GM19239 (cell line): ENCODE measurements around the gene METTL17.

Experiments used
- DNase-seq: peaks from one replicate; pipeline ENCODE4 v3.0.0; 2011; ENCODE audit warnings: low spot score; ENCODE audit not compliant: insufficient read length
- FAIRE-seq: peaks from 2 replicates; lab custom pipeline; 2011; peaks lifted over from hg19 to GRCh38; lab: Jason Lieb, UNC

Gene METTL17

DNA sequence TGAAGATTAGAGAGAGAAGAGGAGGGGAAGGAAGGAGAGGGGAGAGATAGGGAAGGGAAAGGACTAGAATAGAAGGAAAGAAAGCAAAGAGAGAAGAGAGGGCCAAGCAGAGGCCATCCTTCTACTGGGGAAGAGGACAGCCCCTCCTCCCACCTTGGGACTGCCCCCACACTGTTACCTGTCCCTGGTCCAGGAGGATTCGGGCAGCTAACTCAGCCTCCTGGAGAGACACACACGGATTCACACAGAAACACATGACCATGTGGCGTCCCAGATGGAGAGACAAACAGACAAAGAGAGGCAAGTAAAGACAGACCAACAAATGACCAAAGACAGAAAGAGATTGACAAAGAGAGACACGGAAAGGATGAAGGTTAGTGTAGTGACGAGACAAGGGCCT is 32.9 kb downstream of the METTL17 start:
- no peak for FAIRE-seq
- DNase-seq, result no peak

DNA sequence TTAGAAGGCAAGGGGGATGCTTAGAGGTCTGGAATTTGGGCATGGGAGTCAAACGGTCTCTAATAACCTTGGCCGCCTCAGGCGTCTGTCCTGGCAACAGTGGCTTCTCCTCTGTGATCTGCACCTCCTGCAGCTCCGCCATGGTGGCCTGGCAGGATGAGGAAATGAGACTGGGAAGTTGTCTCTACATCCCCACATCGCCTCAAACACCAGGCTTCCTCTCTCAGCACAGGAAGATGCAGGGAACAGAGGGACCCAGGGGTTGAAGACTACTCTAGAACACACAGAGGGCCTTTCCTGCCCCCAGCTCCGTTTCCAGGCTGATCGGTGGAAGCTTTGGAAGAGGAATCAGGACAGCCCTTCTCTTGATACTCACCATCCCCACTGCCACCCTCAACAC is 33.4 kb downstream of the METTL17 start:
- DNase-seq (no peak), FAIRE-seq (no peak)

DNA sequence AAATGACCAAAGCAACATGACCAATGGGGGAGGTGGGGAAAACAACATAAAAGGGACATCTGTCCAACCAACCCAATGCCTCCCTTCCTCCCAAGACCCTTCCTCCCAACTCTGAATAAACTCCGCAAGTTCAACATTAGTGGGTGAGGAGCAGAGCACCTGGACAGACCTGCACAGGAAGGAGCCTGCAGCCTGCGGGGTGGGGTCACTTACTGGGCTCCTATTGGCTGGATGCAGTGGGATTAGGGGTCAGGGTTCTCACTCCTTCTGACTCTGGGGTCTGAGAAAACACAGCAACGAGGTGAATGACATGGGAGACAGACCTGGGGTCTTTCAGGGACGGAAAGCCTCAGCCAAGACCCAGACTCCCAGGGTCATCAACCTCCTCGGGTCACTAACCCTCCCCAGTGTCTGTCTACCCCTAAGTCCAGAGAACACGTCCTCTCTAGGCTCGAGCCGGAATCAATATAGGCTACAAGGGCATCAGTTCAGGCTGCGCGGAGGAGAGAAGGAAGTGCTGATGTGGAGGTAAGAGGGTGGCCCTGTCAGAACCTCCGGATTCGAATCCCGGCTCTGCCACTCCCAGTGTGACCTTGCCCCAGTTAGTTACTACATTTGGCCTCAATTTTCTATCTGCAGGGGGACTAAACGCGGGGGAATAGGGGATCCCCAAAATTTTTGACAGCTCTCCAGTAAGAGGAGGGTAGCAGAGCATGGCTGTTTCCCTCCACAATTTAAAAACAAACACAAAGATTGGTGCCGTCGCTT is 34.2 kb downstream of the METTL17 start:
- FAIRE-seq (no peak), DNase-seq (no peak)

DNA sequence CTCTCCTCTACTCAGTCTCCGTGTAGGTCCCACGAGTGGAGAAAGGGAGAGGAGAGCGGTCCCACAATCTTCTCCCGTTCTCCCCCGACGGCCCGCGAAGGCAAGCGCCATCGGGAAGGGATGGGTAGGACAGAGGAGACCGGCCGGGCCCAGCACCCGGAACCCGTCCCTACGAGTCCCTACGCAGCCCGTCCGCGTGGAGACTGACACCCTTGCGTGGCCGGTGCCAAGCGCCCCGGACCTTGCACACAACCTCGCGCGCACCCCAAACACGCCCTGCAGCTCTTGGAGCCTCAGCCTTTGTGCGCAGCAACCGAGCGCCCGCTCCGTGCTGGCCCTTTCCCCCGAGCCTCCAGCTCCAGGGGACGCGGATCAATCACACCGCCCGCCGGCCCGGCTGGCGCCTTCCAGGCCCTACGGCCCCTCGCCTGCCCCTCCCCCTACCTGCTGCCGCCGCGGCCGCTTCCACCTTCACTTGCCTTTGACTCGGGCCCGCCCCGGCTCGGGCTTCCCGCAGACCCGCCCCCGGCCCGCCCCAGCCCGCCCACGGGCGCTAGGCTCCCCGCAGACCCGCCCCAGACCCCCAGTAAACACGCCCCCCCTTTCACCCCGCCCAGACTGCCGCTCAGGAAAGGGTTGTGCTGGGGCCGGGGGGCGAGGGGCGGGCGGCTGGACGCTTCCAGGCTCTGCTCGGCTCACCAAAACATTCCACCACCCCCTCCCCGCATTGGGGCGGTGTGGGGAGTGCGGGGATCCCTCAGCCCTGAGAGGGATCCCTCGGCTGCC is 35.0 kb downstream of the METTL17 start, which contains the start of gene NDRG2:
Gene NDRG2 (minus strand): TSS at position 477 of the 786 bp plus-strand sequence. CDS start 1,746 bp downstream, outside the sequence.
- DNase-seq (no peak), FAIRE-seq (no peak)

DNA sequence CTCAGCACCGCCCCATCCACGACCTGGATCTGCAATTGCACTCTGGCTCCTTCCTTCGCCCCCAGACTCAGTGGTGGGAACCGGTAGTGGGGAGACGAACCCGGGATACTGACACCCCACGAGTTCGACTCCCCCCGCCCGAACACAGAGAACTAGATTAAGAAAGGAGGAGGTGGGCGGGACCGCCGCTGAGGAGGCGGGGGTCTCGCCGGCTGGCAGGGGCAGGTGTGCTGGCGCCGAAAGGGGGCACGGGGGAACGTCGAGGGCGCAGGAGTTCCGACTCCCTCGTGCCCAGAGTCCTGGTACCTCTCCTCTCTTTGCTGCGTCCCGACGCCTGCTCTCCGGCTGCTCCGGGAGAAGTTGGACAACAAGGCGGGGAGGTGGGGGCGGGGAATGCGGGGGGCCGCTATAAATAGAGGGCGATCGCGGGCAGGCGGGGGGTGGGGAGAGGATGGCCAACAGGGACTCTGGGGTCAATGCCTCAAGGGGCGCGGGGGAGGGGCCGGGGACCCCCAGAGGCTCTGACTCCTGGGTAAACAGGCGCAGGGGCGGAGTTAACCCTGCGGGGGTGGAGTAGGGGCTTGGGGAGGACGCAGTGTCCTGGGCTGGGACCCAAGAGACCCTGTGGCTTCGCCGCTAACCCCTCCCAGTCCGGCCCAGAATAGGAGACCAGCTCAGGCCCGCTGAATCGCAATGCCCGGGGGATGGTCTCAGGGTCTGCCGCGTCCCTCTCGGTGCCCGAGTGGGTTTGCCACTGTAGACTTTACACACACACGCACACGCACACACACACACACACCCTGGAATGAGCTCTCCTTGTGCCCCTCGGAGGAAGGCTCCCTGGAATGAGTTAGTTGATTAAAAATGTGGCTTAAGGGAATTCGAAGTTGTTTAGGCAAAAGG is 35.8 kb downstream of the METTL17 start:
- no peak for FAIRE-seq
- no peak for DNase-seq

DNA sequence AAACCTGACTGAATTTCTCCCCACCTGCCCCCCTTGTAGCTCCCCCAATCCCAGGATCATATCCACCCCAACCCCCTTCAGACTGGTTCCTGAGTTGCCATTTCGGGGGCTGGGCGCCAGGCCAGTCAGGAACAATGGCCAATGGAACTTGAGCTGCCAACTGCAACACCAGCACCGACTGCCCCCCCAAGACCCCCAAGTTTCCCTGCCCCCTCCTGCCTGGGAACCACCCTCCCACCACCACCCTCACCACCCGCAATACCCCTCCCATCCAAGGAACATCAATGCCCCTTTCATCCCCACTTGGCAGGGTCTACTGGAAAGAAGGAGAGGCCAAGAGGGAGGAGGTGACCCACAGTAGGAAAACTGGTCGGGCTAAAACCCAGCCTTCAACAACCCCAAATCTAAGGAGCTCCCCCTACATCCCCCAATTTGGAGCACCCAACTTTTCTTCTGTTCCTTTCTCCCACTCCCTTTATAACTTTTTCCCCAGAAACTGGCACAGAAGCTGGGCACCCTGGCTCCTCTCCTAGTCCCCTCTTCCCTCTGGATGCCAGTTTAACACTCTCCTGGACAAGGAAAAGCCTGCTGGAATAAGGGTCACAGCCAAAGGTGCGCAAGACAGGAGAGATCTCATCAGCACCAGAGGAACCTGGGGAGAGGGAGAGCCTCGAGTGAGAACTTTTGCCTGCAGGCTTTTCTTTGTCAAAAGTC is 36.7 kb downstream of the METTL17 start:
- DNase-seq (no peak), FAIRE-seq (no peak)

DNA sequence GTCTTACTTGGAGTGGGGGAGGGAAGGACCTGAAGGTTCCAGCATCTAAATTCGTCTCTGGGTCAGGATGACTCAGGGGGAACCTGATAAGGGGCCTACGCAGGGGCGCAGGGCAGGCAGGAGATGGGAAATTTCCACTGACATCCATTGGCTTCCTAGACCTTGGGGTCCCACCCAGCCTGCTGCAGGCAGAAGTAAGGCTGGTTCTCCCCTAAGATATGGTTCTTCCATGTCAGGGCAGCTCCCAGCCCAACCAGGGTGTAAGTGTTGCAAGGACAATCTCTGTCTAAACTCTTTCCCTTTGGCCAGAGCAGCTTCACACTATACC is 37.2 kb downstream of the METTL17 start:
- no peak for FAIRE-seq

DNA sequence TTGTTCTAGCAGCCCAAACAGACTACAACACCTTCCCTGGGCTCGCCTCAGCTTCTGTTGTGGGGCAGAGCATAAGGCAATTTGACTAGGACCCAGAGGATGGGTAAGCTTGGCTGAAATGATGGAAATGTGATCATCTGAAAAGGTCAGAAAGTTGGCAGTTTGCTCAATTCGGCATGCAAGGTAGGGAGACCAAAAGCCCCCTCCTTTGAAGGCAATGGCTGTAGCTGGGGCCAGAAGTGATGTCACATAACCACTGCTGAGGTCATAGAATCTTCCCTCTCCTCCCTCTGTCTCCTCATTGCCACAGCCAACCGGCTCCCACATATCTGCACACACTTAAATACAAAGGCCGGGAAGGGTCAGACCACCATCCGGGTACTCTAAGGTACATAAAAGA is 40.1 kb downstream of the METTL17 start, which contains the start of gene TPPP2:
Gene TPPP2 (plus strand): TSS at position 301 of the 400 bp plus-strand sequence. CDS start 365 bp downstream, outside the sequence.
- DNase-seq, result no peak
- no peak for FAIRE-seq

More for the DNA sequence above, 37.2 kb downstream of the METTL17 start:
- no peak for DNase-seq

DNA sequence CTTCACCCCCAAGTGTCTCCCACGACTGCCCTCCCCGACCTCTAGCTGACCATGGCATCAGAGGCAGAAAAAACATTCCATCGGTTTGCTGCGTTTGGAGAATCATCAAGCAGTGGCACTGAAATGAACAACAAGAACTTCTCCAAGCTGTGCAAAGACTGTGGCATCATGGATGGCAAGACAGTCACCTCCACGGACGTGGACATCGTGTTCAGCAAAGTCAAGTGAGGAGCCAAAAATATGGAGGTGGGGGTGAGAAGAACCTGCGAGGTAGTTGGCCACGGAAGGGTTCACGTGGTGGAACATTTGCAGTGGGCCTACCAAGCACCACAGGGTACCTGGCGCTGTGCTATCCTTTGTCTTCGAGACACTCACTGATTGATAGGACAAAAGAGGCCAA is 40.8 kb downstream of the METTL17 start:
- FAIRE-seq, result no peak
- no peak for DNase-seq

DNA sequence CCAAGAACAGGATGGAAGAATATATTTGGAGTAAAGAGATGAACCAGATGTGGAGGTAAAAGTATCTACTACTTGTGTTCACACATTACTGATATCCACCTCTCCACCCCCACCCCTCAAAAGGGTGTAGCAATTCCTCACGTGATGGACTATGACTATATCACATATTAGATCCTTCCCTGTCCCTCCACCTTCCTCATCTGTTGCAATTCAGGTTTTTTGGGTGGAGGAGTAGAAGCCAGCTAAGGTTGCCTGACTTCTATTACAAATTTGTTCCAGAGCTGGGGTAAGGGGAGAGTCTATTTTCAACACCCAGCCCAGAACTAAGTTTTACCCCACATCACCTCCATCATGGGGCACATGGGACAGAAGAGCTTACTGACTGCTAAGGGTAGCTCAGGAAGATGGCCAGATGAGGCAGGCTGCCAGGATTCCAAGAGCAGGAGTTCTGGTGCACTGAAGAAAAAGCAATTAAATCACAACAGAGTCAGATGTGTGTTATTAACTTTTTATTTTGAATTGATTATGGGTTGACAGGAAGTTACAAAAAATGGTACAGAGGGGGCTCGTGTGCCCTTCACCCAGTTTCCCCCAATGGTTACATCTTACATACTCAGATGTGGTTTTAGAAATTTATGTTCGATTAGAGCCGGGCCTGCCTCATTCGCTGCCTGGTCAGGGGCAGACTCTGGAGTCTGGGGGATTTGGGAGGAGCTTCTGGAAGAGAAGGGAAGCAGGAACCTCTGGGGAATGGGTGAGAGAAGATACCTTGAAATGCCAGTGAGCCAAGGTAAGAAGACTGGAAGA is 42.7 kb downstream of the METTL17 start:
- FAIRE-seq (no peak), DNase-seq (no peak)

DNA sequence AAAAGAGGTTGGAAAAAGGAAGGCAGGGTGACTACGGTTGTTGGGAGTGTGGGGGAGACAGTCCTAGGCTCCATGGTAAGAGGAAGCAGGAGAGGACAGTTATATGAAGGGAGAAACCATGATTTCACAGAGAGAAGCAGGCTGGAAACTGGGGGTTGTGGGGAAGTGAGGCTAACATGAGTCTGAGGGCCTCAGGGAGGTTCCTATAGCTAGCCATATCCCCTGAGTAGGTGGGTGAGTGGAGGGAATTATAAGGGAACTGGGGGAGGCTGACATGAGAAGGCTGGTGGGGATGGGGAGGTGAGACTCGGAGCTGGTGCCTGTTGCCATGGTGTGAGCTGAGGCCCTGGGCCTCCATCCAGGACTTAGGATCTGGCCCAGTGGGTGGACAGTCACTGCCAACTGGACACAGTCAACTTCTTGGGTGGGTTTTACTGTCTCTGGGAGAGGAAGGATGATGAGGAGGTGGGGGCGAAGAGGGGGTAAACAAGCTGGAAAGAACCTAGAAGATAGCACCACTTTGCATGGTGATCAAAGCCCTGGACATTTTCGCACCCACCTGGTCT is 43.4 kb downstream of the METTL17 start:
- FAIRE-seq (no peak), DNase-seq (no peak)

DNA sequence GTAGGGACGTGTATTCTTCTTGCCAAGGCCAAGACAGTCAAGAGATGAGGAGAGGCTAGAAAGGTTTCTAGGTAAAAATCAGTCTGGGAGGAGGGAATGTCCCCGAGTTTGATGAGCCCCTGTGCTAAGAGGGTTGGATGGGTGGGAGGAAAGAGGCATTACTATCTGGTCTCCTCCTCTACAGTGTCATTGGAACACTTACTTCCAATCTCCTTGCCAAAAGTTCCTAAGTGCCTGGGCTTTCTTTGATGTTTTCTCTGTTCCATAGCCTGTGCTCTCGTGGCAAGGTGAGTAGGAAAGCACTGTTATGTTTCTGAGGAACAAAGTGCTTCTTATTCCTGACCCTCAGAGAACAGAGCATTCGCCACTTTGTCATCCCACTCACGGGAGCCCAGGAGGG is 44.9 kb downstream of the METTL17 start, which contains the start of gene RNASE13:
Gene RNASE13 (minus strand): TSS at position 101 of the 400 bp plus-strand sequence. CDS start 519 bp downstream, outside the sequence.
- FAIRE-seq, result no peak
- no peak for DNase-seq

DNA sequence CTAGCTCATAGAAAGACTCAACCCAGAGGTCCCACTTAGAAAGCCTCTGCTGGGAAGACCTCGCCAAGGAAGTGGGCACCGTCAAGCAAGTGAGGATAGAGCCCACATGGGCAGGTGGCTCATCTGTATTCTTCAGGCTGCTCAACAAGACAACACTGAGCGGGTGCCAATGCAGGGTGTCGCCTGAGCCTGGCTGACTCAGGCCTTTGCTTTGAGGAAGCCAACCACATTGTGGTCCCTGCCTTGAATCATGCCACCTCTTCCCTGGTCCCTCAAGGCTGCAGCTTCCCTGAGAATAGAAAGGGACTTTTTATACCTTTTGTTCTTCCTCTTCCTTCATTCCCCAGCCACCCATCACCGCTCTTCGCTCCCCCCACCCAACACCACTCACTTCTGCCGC is 47.0 kb downstream of the METTL17 start:
- DNase-seq (no peak), FAIRE-seq (no peak)

DNA sequence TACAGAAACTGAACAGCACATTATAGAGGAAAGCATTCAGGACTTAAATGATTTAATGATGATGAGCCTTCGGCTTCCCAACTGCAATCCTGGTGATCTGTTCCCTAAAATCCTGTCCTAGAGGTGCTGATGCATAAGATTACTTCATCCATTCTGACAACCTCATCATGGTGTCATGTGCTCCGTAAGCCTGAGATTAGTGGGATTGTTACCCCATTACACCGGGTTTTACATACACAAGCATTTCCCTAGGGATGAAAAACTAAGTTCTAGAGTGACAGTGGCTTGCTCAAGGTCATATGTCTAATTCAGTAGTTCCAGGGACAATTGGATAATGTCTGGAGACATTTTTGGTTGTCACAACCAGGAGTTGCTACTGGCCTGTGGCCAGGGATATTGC is 47.4 kb downstream of the METTL17 start:
- DNase-seq (no peak), FAIRE-seq (no peak)

DNA sequence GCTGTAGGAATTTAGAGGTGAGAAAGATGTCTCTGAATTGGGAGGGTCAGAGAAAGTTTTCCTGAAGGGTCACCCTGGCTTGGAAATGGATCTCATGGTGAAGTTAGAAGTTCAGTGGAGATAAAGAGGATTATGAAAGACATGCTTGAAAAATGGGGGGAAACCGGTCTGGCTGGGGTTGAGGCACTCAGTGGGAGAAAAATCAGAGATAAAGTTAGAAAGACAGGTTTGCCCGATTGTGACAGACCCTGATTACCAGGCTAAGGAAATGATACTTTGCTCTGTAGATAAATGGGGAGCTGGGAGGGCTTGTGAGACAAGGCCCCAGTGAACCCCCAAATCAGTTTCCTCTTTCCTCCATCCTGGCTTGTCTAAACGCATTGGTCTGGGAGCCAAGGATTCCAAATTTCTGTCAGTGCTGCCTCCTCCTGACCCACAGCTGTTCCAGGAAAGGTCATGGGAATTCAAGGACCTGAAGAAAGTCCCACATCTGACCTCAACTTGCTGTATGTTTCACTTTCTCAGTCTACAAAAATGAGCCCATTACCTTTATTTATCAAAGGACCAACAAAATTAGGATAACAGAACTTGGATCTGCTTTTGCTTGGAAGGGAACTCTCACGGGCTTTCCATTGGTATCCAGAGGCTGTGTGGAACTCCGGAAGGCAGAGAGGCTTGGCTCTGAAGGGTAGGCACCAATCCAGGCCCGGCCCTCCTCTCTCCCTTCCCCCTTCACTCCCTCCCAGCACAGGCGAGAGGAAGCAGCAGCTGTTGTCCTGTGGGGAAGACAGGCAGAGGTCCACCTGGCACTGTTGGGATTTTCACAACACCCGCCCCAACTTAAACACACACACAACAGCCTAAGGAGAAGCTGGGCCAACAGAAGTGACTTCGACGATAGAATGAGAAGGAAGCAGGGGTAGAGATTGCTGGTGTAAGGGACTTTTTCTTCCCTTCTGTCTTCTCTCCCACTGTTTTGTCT is 49.0 kb downstream of the METTL17 start:
- DNase-seq (no peak), FAIRE-seq (no peak)

DNA sequence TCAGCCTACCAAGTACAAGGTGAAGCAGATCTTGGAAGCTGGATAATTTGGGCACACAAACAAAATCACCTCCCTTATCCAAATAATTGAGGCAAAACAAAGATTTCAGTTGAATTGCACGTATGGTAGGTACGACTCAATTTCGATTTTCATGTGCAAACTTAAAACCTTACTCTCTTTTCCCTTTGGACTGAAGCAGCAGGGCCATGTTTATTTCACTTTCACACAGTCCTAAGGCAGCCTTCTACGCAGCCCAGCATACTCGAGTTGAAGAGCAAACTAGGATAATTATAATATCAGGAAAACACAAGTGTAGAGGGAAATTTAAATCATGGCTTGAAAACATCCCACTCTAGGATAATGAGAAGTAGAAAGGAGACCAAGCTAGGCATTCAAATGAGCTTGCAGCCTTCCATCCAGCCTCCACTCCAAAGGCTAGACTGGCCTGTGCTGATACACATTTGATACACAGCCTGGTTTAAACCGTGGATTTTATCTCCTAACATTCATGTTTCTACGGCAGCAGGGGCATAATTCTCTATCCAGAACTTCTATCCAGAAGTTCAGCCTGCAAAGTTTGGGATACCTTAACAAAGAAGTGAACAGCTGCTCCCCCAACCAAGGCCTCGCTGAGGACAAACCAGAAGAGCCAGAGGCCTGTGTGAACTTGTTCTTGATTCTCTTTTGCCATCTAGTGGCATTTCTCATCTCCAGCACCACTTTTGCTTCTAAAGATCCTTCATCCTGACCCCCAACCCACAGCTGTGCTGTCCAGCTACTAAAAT is 50.0 kb downstream of the METTL17 start:
- FAIRE-seq, result no peak

More for the DNA sequence above, 50.0 kb downstream of the METTL17 start:
- no peak for DNase-seq
